HepG2 (cell line): ENCODE data around the gene RPL37. TPM values are rescaled to one million over a fixed set of nuclear protein-coding genes. Genes with fewer than 3 reads are reported as not detected.
A peak's percentile ranks its signal among the peaks of the same experiment; 100 is the strongest.

ENCODE experiments used
- CC2D1A ChIP-seq: sonication (generic); formaldehyde crosslinking; IDR thresholded peaks from 2 replicates; pipeline ENCODE4 v1.8.1; 2023; ENCODE audit warnings: mild to moderate bottlenecking, missing genetic modification reagents
- CREB1 ChIP-seq, 2 experiments: fragments of 450-650 bp in 1 of 2; IDR thresholded peaks; 2 replicates each; pipeline ENCODE4 v1.6.1; 2016 to 2017; ENCODE audit warnings: control low read depth in 1 of 2, mild to moderate bottlenecking in 1 of 2, missing compliant biosample characterization in 1 of 2, missing genetic modification characterization in 1 of 2
- DMAP1 ChIP-seq: IDR thresholded peaks from 2 replicates; pipeline ENCODE4 v1.6.1; 2016
- GABPA ChIP-seq, 2 experiments: IDR thresholded peaks; 2 replicates each; pipeline ENCODE4 v1.6.1; 2011 to 2016; ENCODE audit warnings: low read depth in 2 of 2, low read length in 1 of 2, missing biosample characterization in 1 of 2, missing genetic modification characterization in 1 of 2
- GATAD2A ChIP-seq: IDR thresholded peaks from 2 replicates; pipeline ENCODE4 v1.6.1; 2016
- MAF1 ChIP-seq: sonication (generic); formaldehyde crosslinking; IDR thresholded peaks from 2 replicates; pipeline ENCODE4 v1.5.0; 2020; ENCODE audit warnings: missing genetic modification reagents, borderline replicate concordance
- MIXL1 ChIP-seq: IDR thresholded peaks from 2 replicates; pipeline ENCODE4 v1.6.1; 2016
- ONECUT2 ChIP-seq: sonication (generic); formaldehyde crosslinking; IDR thresholded peaks from 2 replicates; pipeline ENCODE4 v1.4.0; 2020; ENCODE audit warnings: missing genetic modification reagents
- POLR2AphosphoS5 ChIP-seq: IDR thresholded peaks from 2 replicates; pipeline ENCODE4 v1.6.1; 2012; ENCODE audit warnings: low read depth, low read length
- REPIN1 ChIP-seq: sonication (generic); formaldehyde crosslinking; IDR thresholded peaks from 2 replicates; pipeline ENCODE4 v1.8.0; 2022; ENCODE audit warnings: missing genetic modification reagents, low read depth, mild to moderate bottlenecking, borderline replicate concordance
- SNAPC5 ChIP-seq: sonication (generic); formaldehyde crosslinking; IDR thresholded peaks from 2 replicates; pipeline ENCODE4 v1.8.1; 2023; ENCODE audit warnings: mild to moderate bottlenecking, missing genetic modification reagents, borderline replicate concordance
- TFDP2 ChIP-seq: sonication (generic); formaldehyde crosslinking; IDR thresholded peaks from 2 replicates; pipeline ENCODE4 v1.4.0; 2020; ENCODE audit warnings: missing genetic modification reagents
- THAP9 ChIP-seq: sonication (generic); formaldehyde crosslinking; IDR thresholded peaks from 2 replicates; pipeline ENCODE4; 2020; ENCODE audit warnings: missing genetic modification reagents, mild to moderate bottlenecking, borderline replicate concordance
- ZGPAT ChIP-seq: IDR thresholded peaks from 2 replicates; pipeline ENCODE4 v1.6.1; 2016; ENCODE audit warnings: mild to moderate bottlenecking
- ZMAT3 ChIP-seq: sonication (generic); formaldehyde crosslinking; conservative IDR thresholded peaks from 2 replicates; pipeline ENCODE4 v1.7.0; 2021; ENCODE audit warnings: missing genetic modification reagents
- ZNF362 ChIP-seq: sonication (generic); formaldehyde crosslinking; IDR thresholded peaks from 2 replicates; pipeline ENCODE4 v1.4.0; 2020; ENCODE audit warnings: missing genetic modification reagents, mild to moderate bottlenecking, borderline replicate concordance
- ZNF414 ChIP-seq: sonication (generic); formaldehyde crosslinking; IDR thresholded peaks from 2 replicates; pipeline ENCODE4 v1.5.0; 2020; ENCODE audit warnings: missing genetic modification reagents
- ZNF431 ChIP-seq: sonication (generic); formaldehyde crosslinking; IDR thresholded peaks from 2 replicates; pipeline ENCODE4 v1.9.0; 2022; ENCODE audit warnings: missing genetic modification reagents, low read depth, mild to moderate bottlenecking, borderline replicate concordance
- ZNF510 ChIP-seq: sonication (generic); formaldehyde crosslinking; IDR thresholded peaks from 2 replicates; pipeline ENCODE4 v1.4.0; 2020; ENCODE audit warnings: low read depth, mild to moderate bottlenecking, missing genetic modification reagents
- ZNF543 ChIP-seq: sonication (generic); formaldehyde crosslinking; IDR thresholded peaks from 2 replicates; pipeline ENCODE4 v1.4.0; 2020; ENCODE audit warnings: mild to moderate bottlenecking, missing genetic modification reagents
- ZNF878 ChIP-seq: sonication (generic); formaldehyde crosslinking; IDR thresholded peaks from 2 replicates; pipeline ENCODE4 v1.8.1; 2023; ENCODE audit warnings: mild to moderate bottlenecking, missing genetic modification reagents, moderate library complexity
- polyA plus RNA-seq, 8 experiments: library from polyadenylated mRNA; depleted of rRNA in 3 of 8; stranded (reverse) in 7 of 8; unstranded in 1 of 8; fragments of >200 nt; fragmentation: Illumina TruSeq in 4 of 8; extraction: Trizol in 4 of 8; gene quantifications; 2 replicates each; pipeline versions ENCODE4 v1.2.1 to v1.2.3, GENCODE V29; 2011 to 2016; ENCODE audit warnings: low read depth in 4 of 8, missing spikeins in 1 of 8, mixed read lengths in 1 of 8; ENCODE audit not compliant: insufficient read depth in 1 of 8
- total RNA-seq, 5 experiments: library from RNA; depleted of rRNA; stranded (reverse); fragments of >200 nt; fragmentation: Illumina TruSeq; extraction: Trizol; gene quantifications; 2 replicates each; pipeline ENCODE4 v1.2.3, GENCODE V29; 2016; ENCODE audit warnings: low read depth in 1 of 5

RPL37 gene
- total and polyA plus RNA-seq, 2 of the 13 experiments (the other 11 are each of a cell fraction or from before 2014, with no cell fraction given), result 1,981 to 3,367 TPM

- TF ChIP-seq THAP9 (CRISPR knock-in tag) (peak; percentile 78; the same call in 1 of the 2 replicates), REPIN1 (CRISPR knock-in tag) (peak; percentile 55; the same call in 1 of the 2 replicates), ZGPAT (CRISPR knock-in tag) (peak; percentile 76), SNAPC5 (CRISPR knock-in tag) (0 out of 2 replicates have a peak, but pooled peaks have one; percentile 34), ZNF414 (no peak), DMAP1 (CRISPR knock-in tag) (peak; percentile 59; the same call in 1 of the 2 replicates), ZNF431 (CRISPR knock-in tag) (peak; percentile 43; the same call in 1 of the 2 replicates), ZMAT3 (CRISPR knock-in tag) (0 out of 2 replicates have a peak, but pooled peaks have one; percentile 26), CREB1 (IDR thresholded peaks at IDR 0.05) (peak; percentile 32; the same call in 1 of the 2 replicates), CREB1 (CRISPR knock-in tag; IDR thresholded peaks at IDR 0.05) (no peak), GABPA (IDR thresholded peaks at IDR 0.05; ENCODE audit: low read depth, low read length) (no peak), GABPA (CRISPR knock-in tag; IDR thresholded peaks at IDR 0.05; ENCODE audit: low read depth) (0 out of 2 replicates have a peak, but pooled peaks have one; percentile 24), CC2D1A (CRISPR knock-in tag) (no peak), MIXL1 (CRISPR knock-in tag) (peak; percentile 52; the same call in 1 of the 2 replicates), TFDP2 (peak; percentile 56), GATAD2A (CRISPR knock-in tag) (peak; percentile 24), ZNF510 (peak; percentile 46; the same call in 1 of the 2 replicates), POLR2AphosphoS5 (peak; percentile 86), MAF1 (CRISPR knock-in tag) (0 out of 2 replicates have a peak, but pooled peaks have one; percentile 31), ZNF878 (CRISPR knock-in tag) (0 out of 2 replicates have a peak, but pooled peaks have one; percentile 66), ZNF362 (CRISPR knock-in tag) (0 out of 2 replicates have a peak, but pooled peaks have one; percentile 49), ZNF543 (peak; percentile 73), ONECUT2 (no peak)
Observed at GRCh38 chr5:40798012-40798800, 36.8 kb downstream of the RPL37 start, which contains the start of gene PRKAA1 (continued).
